DMS 273 treated with DMSO at 0.1 percent for 48 hours (cell line): ENCODE measurements around the gene TIMM22.
"Not testable (repeated sequence)": the region's sequence is repeated elsewhere in the genome, so short reads cannot be mapped to it uniquely, and the experiment has no call there.

Experiments
- DNase-seq: peaks from one replicate; lab custom pipeline; 2025; lab: John Stamatoyannopoulos, UW

Gene TIMM22

GRCh38 chr17:1039511-1040215 lies 42.7 kb downstream of the TIMM22 start:
- no peak for DNase-seq

GRCh38 chr17:1040216-1040600 lies 43.3 kb downstream of the TIMM22 start:
- DNase-seq = no peak

GRCh38 chr17:1041746-1042145 lies 44.8 kb downstream of the TIMM22 start:
- no peak for DNase-seq

- DNase-seq = no peak
Observed at GRCh38 chr17:1042486-1042885, 45.6 kb downstream of the TIMM22 start.

- DNase-seq = no peak
Observed at GRCh38 chr17:1043601-1044251, 46.8 kb downstream of the TIMM22 start.

GRCh38 chr17:1044387-1045009 lies 47.6 kb downstream of the TIMM22 start:
- DNase-seq = not testable (repeated sequence)

DNA sequence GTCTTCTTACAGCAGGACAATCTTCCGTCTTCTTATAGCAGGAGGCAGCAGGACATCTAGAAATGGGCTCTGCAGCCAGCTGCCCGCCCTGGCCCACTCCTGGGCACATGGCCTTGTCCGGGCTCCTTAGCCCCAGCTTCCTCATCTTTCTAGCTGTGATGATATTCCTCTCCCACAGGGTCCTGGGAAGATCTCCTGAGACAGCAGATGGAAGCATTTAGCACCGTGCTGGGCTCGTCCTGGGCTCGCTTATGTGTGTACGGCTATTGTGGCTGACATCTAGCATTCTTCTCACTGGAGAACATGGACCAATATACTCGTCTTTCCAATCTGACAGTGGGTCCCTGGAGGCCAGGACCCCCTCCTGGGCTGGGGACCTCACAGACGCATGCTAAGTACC lies 48.5 kb downstream of the TIMM22 start:
- DNase-seq = no peak

- DNase-seq = peak; percentile 77
Observed at GRCh38 chr17:1047177-1047878, 50.4 kb downstream of the TIMM22 start.

DNA sequence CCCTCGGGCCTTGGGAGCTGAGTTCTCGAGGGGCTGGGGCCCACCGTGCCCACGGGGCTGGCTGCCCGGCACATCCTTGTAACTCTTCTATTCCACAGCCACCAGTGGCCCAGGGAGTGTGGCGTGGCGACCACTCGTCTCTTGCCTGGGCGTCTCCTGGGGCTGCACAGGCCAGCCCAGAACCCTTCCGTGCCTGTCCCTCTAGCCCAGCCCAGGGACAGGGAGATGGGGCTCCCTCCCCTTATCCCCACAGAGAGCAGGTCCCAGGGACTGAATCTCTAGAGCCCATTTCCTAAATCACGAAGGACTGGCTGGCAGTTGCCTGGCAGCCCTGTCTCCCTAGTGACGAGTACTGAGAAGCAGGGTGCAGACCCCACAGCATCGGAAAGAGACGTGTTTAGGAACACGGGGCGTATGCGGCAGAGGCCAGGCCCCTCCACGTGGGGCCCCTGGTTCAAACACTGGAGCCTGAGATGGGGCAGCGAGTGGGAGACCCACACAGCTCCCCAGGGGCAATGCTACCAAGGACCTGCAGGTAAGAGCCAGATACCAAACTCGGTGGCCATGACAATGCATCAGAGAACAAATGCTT lies 51.0 kb downstream of the TIMM22 start:
- no peak for DNase-seq

GRCh38 chr17:1048516-1049115 lies 51.7 kb downstream of the TIMM22 start:
- not testable (repeated sequence) for DNase-seq

GRCh38 chr17:1049446-1050225 lies 52.7 kb downstream of the TIMM22 start:
- DNase-seq = no peak

GRCh38 chr17:1050246-1050995 lies 53.5 kb downstream of the TIMM22 start:
- DNase-seq = no peak

GRCh38 chr17:1050996-1051925 lies 54.3 kb downstream of the TIMM22 start:
- no peak for DNase-seq
